ENCODE data around the gene ATP2C2.

ATP2C2 gene

GRCh38 chr16:84509032-84509950 is 141.0 kb downstream of the ATP2C2 start:
- no peak for TF ChIP-seq CTCF (IDR thresholded peaks at IDR 0.05; ENCODE audit: extremely low read depth, missing control alignments)
- DNase-seq (ENCODE audit: low spot score): no peak

GRCh38 chr16:84511180-84511800 is 143.0 kb downstream of the ATP2C2 start:
- peak; percentile 82 for TF ChIP-seq CTCF (IDR thresholded peaks at IDR 0.05; ENCODE audit: extremely low read depth, missing control alignments)
- DNase-seq (ENCODE audit: low spot score): peak; percentile 56

- no peak for TF ChIP-seq CTCF (IDR thresholded peaks at IDR 0.05; ENCODE audit: extremely low read depth, missing control alignments)
Measured at GRCh38 chr16:84511831-84512230, 143.5 kb downstream of the ATP2C2 start.

GRCh38 chr16:84513123-84513522 is 144.8 kb downstream of the ATP2C2 start:
- no peak for TF ChIP-seq CTCF (IDR thresholded peaks at IDR 0.05; ENCODE audit: extremely low read depth, missing control alignments)
- DNase-seq (ENCODE audit: low spot score): no peak

More at GRCh38 chr16:84511831-84512230, 143.5 kb downstream of the ATP2C2 start:
- DNase-seq (ENCODE audit: low spot score): no peak

GRCh38 chr16:84513666-84514065 is 145.3 kb downstream of the ATP2C2 start:
- no peak for TF ChIP-seq CTCF (IDR thresholded peaks at IDR 0.05; ENCODE audit: extremely low read depth, missing control alignments)
- no peak for DNase-seq (ENCODE audit: low spot score)

Data from GM20000 (cell line).